Measurements from ENCODE around the gene PIP5K1B.

GRCh38 chr9:68974431-68974830 lies 269.4 kb downstream of the PIP5K1B start:
- TF ChIP-seq CTCF (conservative IDR thresholded peaks at IDR 0.05) = no peak
- no peak for TF ChIP-seq ZFX (IDR thresholded peaks at IDR 0.05)

Measured in C4-2B (cell line).